K562 (cell line): Measurements from ENCODE around the gene MDN1. TPM values are rescaled to one million over a fixed set of nuclear protein-coding genes. Genes with fewer than 3 reads are reported as not detected.
A peak's percentile ranks its signal among the peaks of the same experiment; 100 is the strongest.

Source experiments
- CBX5 ChIP-seq: IDR thresholded peaks from 2 replicates; pipeline ENCODE4 v1.6.1; 2014; ENCODE audit warnings: low read depth, borderline replicate concordance
- DEAF1 ChIP-seq: fragments of 450-650 bp; formaldehyde crosslinking; IDR thresholded peaks from 2 replicates; pipeline ENCODE4 v1.4.0; 2020; ENCODE audit warnings: mild to moderate bottlenecking, moderate library complexity
- FOXA1 ChIP-seq: fragments of 450-650 bp; IDR thresholded peaks from 2 replicates; pipeline ENCODE4 v1.6.1; 2016; ENCODE audit warnings: mild to moderate bottlenecking, borderline replicate concordance
- GABPA ChIP-seq: fragments of 200-800 bp; sonication (Bioruptor generic); conservative IDR thresholded peaks from 2 replicates; pipeline ENCODE4 v1.6.1; 2016; ENCODE audit warnings: low read depth, missing genetic modification characterization, missing compliant biosample characterization
- HNRNPK ChIP-seq: fragments of 200-400 bp; formaldehyde crosslinking; IDR thresholded peaks from one replicate; pipeline ENCODE4 v1.6.1; 2018; ENCODE audit warnings: mild to moderate bottlenecking, low read depth, low read length; ENCODE audit not compliant: poor library complexity, severe bottlenecking
- ILF3 ChIP-seq: fragments of 450-650 bp; IDR thresholded peaks from 2 replicates; pipeline ENCODE4 v1.6.1; 2018; ENCODE audit warnings: antibody characterized with exemption, mild to moderate bottlenecking, moderate library complexity, borderline replicate concordance
- KHSRP ChIP-seq: fragments of 450-650 bp; IDR thresholded peaks from 2 replicates; pipeline ENCODE4 v1.6.1; 2017
- MAFG ChIP-seq: fragments of 450-650 bp; conservative IDR thresholded peaks from 2 replicates; pipeline ENCODE4 v1.6.1; 2016; ENCODE audit warnings: missing genetic modification characterization, missing compliant biosample characterization
- MEIS2 ChIP-seq: fragments of 450-650 bp; IDR thresholded peaks from 2 replicates; pipeline ENCODE4 v1.6.1; 2014; ENCODE audit warnings: mild to moderate bottlenecking; ENCODE audit not compliant: partially characterized antibody
- NFYB ChIP-seq: IDR thresholded peaks from 2 replicates; pipeline ENCODE4 v1.6.1; 2011; ENCODE audit warnings: mild to moderate bottlenecking, moderate library complexity; ENCODE audit not compliant: insufficient read length; ENCODE audit errors: extremely low read depth
- PCBP2 ChIP-seq: fragments of 200-400 bp; formaldehyde crosslinking; IDR thresholded peaks from 2 replicates; pipeline ENCODE4 v1.6.1; 2018; ENCODE audit warnings: low read length, low read depth, mild to moderate bottlenecking, moderate library complexity; ENCODE audit not compliant: poor library complexity, severe bottlenecking
- POLR3A ChIP-seq: IDR thresholded peaks from 2 replicates; pipeline ENCODE4 v1.6.1; 2011; ENCODE audit warnings: borderline replicate concordance, mild to moderate bottlenecking, moderate library complexity; ENCODE audit not compliant: insufficient read length, insufficient read depth; ENCODE audit errors: extremely low read depth
- RBFOX2 ChIP-seq: fragments of 200-400 bp; formaldehyde crosslinking; IDR thresholded peaks from 2 replicates; pipeline ENCODE4 v1.6.1; 2017; ENCODE audit warnings: low read depth, mild to moderate bottlenecking, low read length, moderate library complexity
- SREBF1 ChIP-seq: fragments of 150-350 bp; IDR thresholded peaks from 2 replicates; pipeline ENCODE4 v1.6.1; 2014; ENCODE audit warnings: antibody characterized with exemption, low read depth, low read length, borderline replicate concordance
- ZBTB17 ChIP-seq: fragments of 450-650 bp; formaldehyde crosslinking; IDR thresholded peaks from 2 replicates; pipeline ENCODE4 v1.4.0; 2020; ENCODE audit warnings: mild to moderate bottlenecking
- ZNF124 ChIP-seq: sonication (generic); formaldehyde crosslinking; IDR thresholded peaks from 2 replicates; pipeline ENCODE4 v1.8.1; 2022; ENCODE audit warnings: missing genetic modification reagents
- ZNF23 ChIP-seq: fragments of 250-450 bp; sonication (Bioruptor Pico); IDR thresholded peaks from 2 replicates; pipeline ENCODE4 v1.4.0; 2020; ENCODE audit warnings: mild to moderate bottlenecking
- ZNF24 ChIP-seq: fragments of 450-650 bp; IDR thresholded peaks from 2 replicates; pipeline ENCODE4 v1.6.1; 2016
- ZNF586 ChIP-seq: fragments of 450-650 bp; formaldehyde crosslinking; conservative IDR thresholded peaks from 2 replicates; pipeline ENCODE4 v1.4.0; 2020; ENCODE audit warnings: mild to moderate bottlenecking, moderate library complexity
- ZNF696 ChIP-seq: fragments of 250-450 bp; sonication (Bioruptor Pico); conservative IDR thresholded peaks from 2 replicates; pipeline ENCODE4 v1.4.0; 2020; ENCODE audit warnings: mild to moderate bottlenecking, moderate library complexity
- ZNF764 ChIP-seq: fragments of 250-450 bp; sonication (Bioruptor Pico); IDR thresholded peaks from 2 replicates; pipeline ENCODE4 v1.4.0; 2020; ENCODE audit warnings: low read depth, mild to moderate bottlenecking, moderate library complexity
- polyA plus RNA-seq, 8 experiments: library from polyadenylated mRNA; depleted of rRNA in 4 of 8; stranded (reverse) in 5 of 8; unstranded in 3 of 8; fragments of >200 nt; fragmentation: Nextera tagmentation in 2 of 8; fragmentation: Illumina TruSeq in 1 of 8; extraction: Ambion mirVana in 2 of 8; extraction: Trizol in 1 of 8; gene quantifications; 2 replicates each; pipeline versions ENCODE4 v1.2.1 to v1.2.3, GENCODE V29; 2011 to 2014; ENCODE audit warnings: inconsistent platforms in 1 of 8, missing spikeins in 1 of 8
- total RNA-seq, 7 experiments: library from RNA; depleted of rRNA in 6 of 7; stranded (reverse); fragments of >200 nt in 6 of 7; fragmentation: Illumina TruSeq in 2 of 7; extraction: Trizol in 2 of 7; gene quantifications; 2 replicates each; pipeline versions ENCODE4 v1.2.1 to v1.2.3, GENCODE V29; 2011 to 2021; ENCODE audit warnings: low replicate concordance in 1 of 7
- TF ChIP-seq, protein P1 (sequence below): IDR thresholded peaks from 2 replicates; pipeline ENCODE4 v1.6.1; 2011; ENCODE audit warnings: borderline replicate concordance, low read depth, mild to moderate bottlenecking, moderate library complexity, low read length; ENCODE audit not compliant: insufficient read depth, poor library complexity, severe bottlenecking

Gene MDN1
- total and polyA plus RNA-seq, 9 of the 15 experiments (the other 6 are each of a cell fraction or from before 2014, with no cell fraction given): 25.6 to 93.6 (median 43.0) TPM

DNA sequence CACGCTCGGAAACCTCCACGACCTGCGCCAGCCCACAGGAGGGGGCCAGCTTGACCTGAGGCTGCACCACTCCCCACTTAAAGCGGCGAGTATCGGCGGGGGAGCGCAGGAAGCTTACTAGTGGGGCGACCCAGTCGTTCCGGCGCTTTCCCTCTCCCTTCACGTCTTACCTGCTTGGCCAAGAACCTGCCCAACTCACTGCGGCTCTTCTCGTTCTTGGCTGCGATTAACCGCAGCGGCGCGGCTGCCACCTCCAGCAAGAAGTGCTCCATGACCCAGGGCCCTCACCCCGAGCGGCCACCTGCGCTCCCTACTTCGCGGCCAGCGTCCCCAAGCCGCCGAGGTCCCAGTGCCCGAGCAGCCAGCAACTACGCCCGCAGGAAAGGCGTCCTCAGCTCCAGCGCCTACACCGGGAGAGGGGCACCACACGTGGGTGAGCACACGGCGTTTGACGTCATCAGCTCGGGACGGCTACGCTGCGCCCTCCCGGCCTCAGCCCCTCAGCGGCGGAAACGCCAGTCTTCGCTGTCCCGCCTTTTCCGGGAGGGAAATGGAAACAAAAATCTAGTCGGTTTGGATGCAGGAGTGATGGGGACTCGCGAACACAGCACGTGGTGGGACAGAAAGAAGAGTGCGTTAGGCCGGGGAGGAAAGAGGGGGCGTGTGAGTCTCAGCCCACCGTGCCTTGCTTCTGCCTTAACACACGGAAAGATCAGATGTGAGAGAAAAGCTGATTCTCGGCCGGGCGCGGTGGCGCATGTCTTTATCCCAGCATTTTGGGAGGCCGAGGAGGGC, at the start of gene MDN1 (continued):
- TF ChIP-seq FOXA1: no peak
- TF ChIP-seq ZNF23: no peak
- no peak for TF ChIP-seq ILF3
- no peak for TF ChIP-seq POLR3A
- TF ChIP-seq RBFOX2: peak; percentile 95
- TF ChIP-seq DEAF1 (CRISPR knock-in tag): no peak
- TF ChIP-seq ZNF696 (CRISPR knock-in tag): no peak
- no peak for TF ChIP-seq NFYB
- TF ChIP-seq HNRNPK: no peak
- no peak for TF ChIP-seq SREBF1
- no peak for TF ChIP-seq CBX5
- TF ChIP-seq ZBTB17: peak; percentile 43; the same call in 1 of the 2 replicates
- TF ChIP-seq ZNF24: no peak
- peak; percentile 76; the same call in 1 of the 2 replicates for TF ChIP-seq KHSRP
- TF ChIP-seq, protein P1, sequence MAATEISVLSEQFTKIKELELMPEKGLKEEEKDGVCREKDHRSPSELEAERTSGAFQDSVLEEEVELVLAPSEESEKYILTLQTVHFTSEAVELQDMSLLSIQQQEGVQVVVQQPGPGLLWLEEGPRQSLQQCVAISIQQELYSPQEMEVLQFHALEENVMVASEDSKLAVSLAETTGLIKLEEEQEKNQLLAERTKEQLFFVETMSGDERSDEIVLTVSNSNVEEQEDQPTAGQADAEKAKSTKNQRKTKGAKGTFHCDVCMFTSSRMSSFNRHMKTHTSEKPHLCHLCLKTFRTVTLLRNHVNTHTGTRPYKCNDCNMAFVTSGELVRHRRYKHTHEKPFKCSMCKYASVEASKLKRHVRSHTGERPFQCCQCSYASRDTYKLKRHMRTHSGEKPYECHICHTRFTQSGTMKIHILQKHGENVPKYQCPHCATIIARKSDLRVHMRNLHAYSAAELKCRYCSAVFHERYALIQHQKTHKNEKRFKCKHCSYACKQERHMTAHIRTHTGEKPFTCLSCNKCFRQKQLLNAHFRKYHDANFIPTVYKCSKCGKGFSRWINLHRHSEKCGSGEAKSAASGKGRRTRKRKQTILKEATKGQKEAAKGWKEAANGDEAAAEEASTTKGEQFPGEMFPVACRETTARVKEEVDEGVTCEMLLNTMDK: peak; percentile 53
- TF ChIP-seq ZNF764 (CRISPR knock-in tag): no peak
- no peak for TF ChIP-seq MAFG (tag)
- TF ChIP-seq PCBP2: no peak
- no peak for TF ChIP-seq ZNF124
- no peak for TF ChIP-seq ZNF586 (CRISPR knock-in tag)
- peak; percentile 96 for TF ChIP-seq GABPA
- TF ChIP-seq MEIS2: no peak
